ENCODE results near the gene CAPN1. TPM values are rescaled to one million over a fixed set of nuclear protein-coding genes. Genes with fewer than 3 reads are reported as not detected.

The CAPN1 gene
- 51.2 and 57.3 TPM in 2 replicates for total RNA-seq (2016; rRNA removed; fragmentation: Illumina TruSeq; extraction: Trizol)
- 26.4 and 34.4 TPM in 2 replicates for total RNA-seq (2016; cell fraction: cytosol; rRNA removed; fragmentation: Illumina TruSeq; extraction: Trizol; ENCODE audit: low read depth)
- total RNA-seq (2016; cell fraction: insoluble cytoplasmic fraction; rRNA removed; fragmentation: Illumina TruSeq; extraction: Trizol), result 43.3 and 63.5 TPM in 2 replicates
- total RNA-seq (2016; cell fraction: membrane; rRNA removed; fragmentation: Illumina TruSeq; extraction: Trizol), result 26.6 and 29.7 TPM in 2 replicates
- 37.0 and 44.2 TPM in 2 replicates for total RNA-seq (2016; cell fraction: nucleus; rRNA removed; fragmentation: Illumina TruSeq; extraction: Trizol)
- 82.6 and 92.6 TPM in 2 replicates for polyA plus RNA-seq (2011; rRNA removed)
- polyA plus RNA-seq (2011; cell fraction: cytosol; rRNA removed), result 23.9 and 34.7 TPM in 2 replicates
- polyA plus RNA-seq (2011; cell fraction: nucleus; rRNA removed), result 429 and 543 TPM in 2 replicates
- polyA plus RNA-seq (2012), result 41.7 and 58.1 TPM in 2 replicates
- 11.8 and 12.0 TPM in 2 replicates for polyA plus RNA-seq (2016; cell fraction: cytosol; fragmentation: Illumina TruSeq; extraction: Trizol; ENCODE audit: low read depth)
- 39.8 and 54.5 TPM in 2 replicates for polyA plus RNA-seq (2016; cell fraction: insoluble cytoplasmic fraction; fragmentation: Illumina TruSeq; extraction: Trizol; ENCODE audit: low read depth)
- 24.4 and 28.3 TPM in 2 replicates for polyA plus RNA-seq (2016; cell fraction: membrane; fragmentation: Illumina TruSeq; extraction: Trizol; ENCODE audit: low read depth)
- 116 and 118 TPM in 2 replicates for polyA plus RNA-seq (2016; cell fraction: nucleus; fragmentation: Illumina TruSeq; extraction: Trizol; ENCODE audit: insufficient read depth, low read depth)
- polyA minus RNA-seq (2011; rRNA and poly(A)+ RNA removed; ENCODE audit: low replicate concordance), result 129 and 175 TPM in 2 replicates
- polyA minus RNA-seq (2011; cell fraction: cytosol; rRNA and poly(A)+ RNA removed), result 33.2 and 36.8 TPM in 2 replicates
- polyA minus RNA-seq (2011; cell fraction: nucleus; rRNA and poly(A)+ RNA removed), result 47.1 and 54.0 TPM in 2 replicates
- percentile 61 among the genes with signal in this experiment for Bru-seq, nascent RNA
- BruChase-seq, experiment 1, labeled RNA remaining after a 6-hour chase, result percentile 76 among the genes with signal in this experiment
- percentile 68 among the genes with signal in this experiment for BruChase-seq, experiment 2, labeled RNA remaining after a 2-hour chase
- long read RNA-seq, experiment 1, partial matches to known transcripts, result 20 of 53 reads
- long read RNA-seq, experiment 1, other reads (novel, unspliced or antisense), result 33 of 53 reads
- long read RNA-seq, experiment 2, partial matches to known transcripts, result 96 of 221 reads
- long read RNA-seq, experiment 2, other reads (novel, unspliced or antisense), result 125 of 221 reads

DNA sequence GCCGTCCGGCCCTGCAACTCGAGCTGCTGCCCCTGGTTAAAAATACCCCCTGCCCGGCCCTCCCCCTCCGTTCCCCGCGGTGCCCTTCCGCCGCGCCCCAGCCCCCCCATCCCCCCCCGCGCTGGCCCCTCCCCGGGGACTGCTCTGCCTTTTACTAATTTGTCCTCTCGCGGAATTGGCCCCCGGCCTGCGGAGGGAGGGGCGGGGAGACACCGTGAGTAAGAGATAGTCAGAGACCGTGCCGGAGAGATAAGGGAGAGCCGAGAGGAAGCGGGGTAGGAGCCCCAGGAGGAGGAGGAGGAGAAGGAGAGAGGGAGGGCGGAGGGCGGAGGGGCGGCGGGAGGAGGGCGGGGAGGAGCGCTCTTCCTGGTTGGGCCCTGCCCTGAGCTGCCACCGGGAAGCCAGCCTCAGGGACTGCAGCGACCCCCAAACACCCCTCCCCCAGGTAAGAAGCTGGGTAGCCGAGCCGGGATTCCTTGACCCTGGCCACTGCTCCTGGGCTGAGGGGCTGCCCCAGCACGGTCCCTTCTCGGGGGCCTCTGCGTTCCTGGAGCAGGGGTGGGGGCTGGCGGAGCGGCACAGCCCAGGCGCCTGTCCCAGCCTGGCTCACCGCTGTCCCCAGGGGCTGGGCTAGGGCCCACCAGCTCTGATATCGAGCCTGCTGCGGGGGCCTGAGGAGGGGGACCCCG is at the start of gene CAPN1:
Gene CAPN1, plus strand, starts transcription at position 360 of the 689 bp plus-strand sequence. CDS start 774 bp downstream, outside the sequence.
- peak; percentile 62 for ATAC-seq
- H3K9me3 ChIP-seq (ENCODE audit: low read length), result no peaks in the 10 kb centered on the region
- peak; percentile 74 for DNase-seq (ENCODE audit: low spot score)
- peaks cover 25% of the 10 kb centered on the region for H3K4me1 ChIP-seq (ENCODE audit: insufficient read depth, low read length)
- H3K4me2 ChIP-seq (ENCODE audit: low read depth, low read length), result peak within 1 kb of the TSS; percentile 93
- BruUV-seq (replicated peaks), result no TSS peak
- no peaks in the 10 kb centered on the region; a peak in 1 of 5 replicates for H3K27me3 ChIP-seq (ENCODE audit: control insufficient read depth in 1 of 2, insufficient read depth in 2 of 2, low read length in 2 of 2)
- POLR2A ChIA-PET, result interaction anchor here (0.6 to 6.2 kb wide), 24 partner anchors 8 to 343 kb away, joined by 3 to 85 read pairs (median 4); partner anchors contain the start of genes ARL2, DPF2, FAU and MRPL49
- no peak within 1 kb of the TSS for H2AFZ ChIP-seq (ENCODE audit: low read length)
- H3K27ac ChIP-seq (ENCODE audit: extremely low read length, insufficient read depth, low read length), result peak within 1 kb of the TSS; percentile 77
- no peak for FAIRE-seq
- peak within 1 kb of the TSS; percentile 82 to 94 (median 91) for H3K4me3 ChIP-seq (replicated peaks in 1 of 3; ENCODE audit: insufficient read depth in 1 of 3, low read depth in 2 of 3, low read length in 3 of 3)
- CTCF ChIA-PET (ENCODE audit: low intra/inter-chr PET ratio, low total read pairs), result interaction anchor here (1.8 to 2.8 kb wide), 3 partner anchors 64 to 71 kb away, joined by 9 to 11 read pairs (median 9); partner anchors contain the start of genes TM7SF2 and ZNHIT2
- in situ Hi-C loops (cut with HindIII; ENCODE audit: extremely low pct_ligation_motif_present, low pct_unique_long_range_greater_than_20kb), result loop anchor here (5.0 kb wide), 1 partner anchor 69 kb away; the partner anchor contains the start of gene TM7SF2
- H3K36me3 ChIP-seq (replicated peaks in 1 of 2; ENCODE audit: control insufficient read depth in 1 of 2, insufficient read depth in 2 of 2, low read length in 2 of 2), result peaks cover 1 to 12% of the 10 kb centered on the region in 2 experiments; a peak in 3 of 5 replicates
- intact Hi-C loops (cut with micrococcal nuclease; ENCODE audit: unreplicated experiment), result loop anchor here (1.0 to 2.0 kb wide), 3 partner anchors 15 to 69 kb away; no protein-coding TSS in a partner anchor
- H3K79me2 ChIP-seq (ENCODE audit: insufficient read depth, low read length), result peaks cover 14% of the 10 kb centered on the region
- H4K20me1 ChIP-seq (ENCODE audit: insufficient read depth, low read length), result no peaks in the 10 kb centered on the region
- peak within 1 kb of the TSS; percentile 86 for H3K9ac ChIP-seq (ENCODE audit: insufficient read depth, low read depth, low read length)
- under 1% methylated on average over 18 of the region's 43 CpGs for WGBS (ENCODE audit: low lambda C conversion rate)
- TF ChIP-seq ZNF24 (IDR thresholded peaks at IDR 0.05) (no peak), SPEN (CRISPR knock-in tag; IDR thresholded peaks at IDR 0.05; ENCODE audit: low read depth) (peak; percentile 20; the same call in 1 of the 2 replicates), PHF20 (CRISPR knock-in tag; IDR thresholded peaks at IDR 0.05) (peak; percentile 42; the same call in 1 of the 2 replicates), FOSL2 (CRISPR knock-in tag; IDR thresholded peaks at IDR 0.05) (peak; percentile 51; the same call in 1 of the 2 replicates), ELF3 (CRISPR knock-in tag; IDR thresholded peaks at IDR 0.05) (no peak), ZNF746 (CRISPR knock-in tag; IDR thresholded peaks at IDR 0.05) (peak; percentile 72; the same call in 1 of the 2 replicates), POLR2AphosphoS5 (IDR thresholded peaks at IDR 0.05; ENCODE audit: low read depth, low read length) (0 out of 2 replicates have a peak, but pooled peaks have one; percentile 28), ZNF224 (CRISPR knock-in tag; IDR thresholded peaks at IDR 0.05) (0 out of 2 replicates have a peak, but pooled peaks have one; percentile 52), GABPA (IDR thresholded peaks at IDR 0.05; ENCODE audit: low read depth, low read length) (0 out of 2 replicates have a peak, but pooled peaks have one; percentile 3), GABPA (CRISPR knock-in tag; IDR thresholded peaks at IDR 0.05; ENCODE audit: low read depth) (no peak), PHF8 (CRISPR knock-in tag; IDR thresholded peaks at IDR 0.05) (peak; percentile 33), POLR2A (IDR thresholded peaks at IDR 0.05; ENCODE audit: insufficient read depth in 1 of 2, low read depth in 2 of 2, low read length in 2 of 2) (peak; percentile 5 to 40; a peak in 1 of 4 replicates), HNRNPL (IDR thresholded peaks at IDR 0.05; ENCODE audit: low read depth, low read length) (0 out of 2 replicates have a peak, but pooled peaks have one; percentile 24)
- TF ChIP-seq, protein P1, sequence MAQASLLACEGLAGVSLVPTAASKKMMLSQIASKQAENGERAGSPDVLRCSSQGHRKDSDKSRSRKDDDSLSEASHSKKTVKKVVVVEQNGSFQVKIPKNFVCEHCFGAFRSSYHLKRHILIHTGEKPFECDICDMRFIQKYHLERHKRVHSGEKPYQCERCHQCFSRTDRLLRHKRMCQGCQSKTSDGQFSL (CRISPR knock-in tag; IDR thresholded peaks at IDR 0.05), result no peak
- TF ChIP-seq, protein P2, sequence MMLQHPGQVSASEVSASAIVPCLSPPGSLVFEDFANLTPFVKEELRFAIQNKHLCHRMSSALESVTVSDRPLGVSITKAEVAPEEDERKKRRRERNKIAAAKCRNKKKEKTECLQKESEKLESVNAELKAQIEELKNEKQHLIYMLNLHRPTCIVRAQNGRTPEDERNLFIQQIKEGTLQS (CRISPR knock-in tag; IDR thresholded peaks at IDR 0.05), result no peak
- TF ChIP-seq, protein P3, sequence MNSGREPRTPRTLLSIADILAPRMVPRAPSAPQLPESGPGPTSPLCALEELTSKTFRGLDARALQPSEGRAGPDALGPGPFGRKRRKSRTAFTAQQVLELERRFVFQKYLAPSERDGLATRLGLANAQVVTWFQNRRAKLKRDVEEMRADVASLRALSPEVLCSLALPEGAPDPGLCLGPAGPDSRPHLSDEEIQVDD (CRISPR knock-in tag; IDR thresholded peaks at IDR 0.05; ENCODE audit: borderline replicate concordance), result 0 out of 2 replicates have a peak, but pooled peaks have one; percentile 21
- TF ChIP-seq, protein P4, sequence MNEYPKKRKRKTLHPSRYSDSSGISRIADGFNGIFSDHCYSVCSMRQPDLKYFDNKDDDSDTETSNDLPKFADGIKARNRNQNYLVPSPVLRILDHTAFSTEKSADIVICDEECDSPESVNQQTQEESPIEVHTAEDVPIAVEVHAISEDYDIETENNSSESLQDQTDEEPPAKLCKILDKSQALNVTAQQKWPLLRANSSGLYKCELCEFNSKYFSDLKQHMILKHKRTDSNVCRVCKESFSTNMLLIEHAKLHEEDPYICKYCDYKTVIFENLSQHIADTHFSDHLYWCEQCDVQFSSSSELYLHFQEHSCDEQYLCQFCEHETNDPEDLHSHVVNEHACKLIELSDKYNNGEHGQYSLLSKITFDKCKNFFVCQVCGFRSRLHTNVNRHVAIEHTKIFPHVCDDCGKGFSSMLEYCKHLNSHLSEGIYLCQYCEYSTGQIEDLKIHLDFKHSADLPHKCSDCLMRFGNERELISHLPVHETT (CRISPR knock-in tag; conservative IDR thresholded peaks at IDR 0.05), result peak; percentile 15; the same call in 1 of the 2 replicates
